NCI-H748 treated with DMSO at 0.1 percent for 48 hours (cell line): Measurements from ENCODE around the gene FUBP3.
"Not testable (repeated sequence)": the region's sequence is repeated elsewhere in the genome, so short reads cannot be mapped to it uniquely, and the experiment has no call there.

Source experiments
- DNase-seq: peaks from one replicate; lab custom pipeline; 2025; lab: John Stamatoyannopoulos, UW

FUBP3 gene

DNA sequence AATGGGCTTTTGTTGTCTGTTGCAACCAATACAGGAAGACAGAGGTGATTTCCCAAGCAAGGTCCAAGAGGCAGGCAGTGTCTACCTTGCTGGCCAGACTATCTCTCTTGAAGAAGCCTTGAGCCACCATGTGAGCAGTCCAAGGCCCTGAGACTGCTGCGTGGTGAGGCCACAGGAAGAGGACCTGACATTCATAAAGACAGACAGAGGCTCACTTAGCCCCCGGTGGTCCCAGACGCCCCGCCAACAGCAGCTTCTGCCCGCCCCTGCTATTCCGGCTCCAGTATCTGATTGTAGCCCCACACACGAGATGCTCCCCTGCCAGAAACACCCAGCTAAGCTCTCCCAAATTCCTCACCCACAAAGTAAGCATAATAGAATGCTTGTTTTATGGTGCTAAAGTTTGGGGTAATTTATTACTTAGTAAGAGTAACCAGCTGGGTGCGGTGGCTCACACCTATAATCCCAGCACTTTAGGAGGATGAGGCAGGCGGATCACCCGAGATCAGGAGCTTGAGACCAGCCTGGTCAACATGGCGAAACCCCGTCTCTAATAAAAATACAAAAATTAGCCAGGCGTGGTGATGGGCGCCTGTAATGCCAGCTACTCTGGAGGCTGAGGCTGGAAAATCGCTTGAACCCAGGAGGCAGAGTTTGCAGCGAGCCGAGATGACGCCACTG, 22.8 kb upstream of the FUBP3 start:
- DNase-seq = no peak

DNA sequence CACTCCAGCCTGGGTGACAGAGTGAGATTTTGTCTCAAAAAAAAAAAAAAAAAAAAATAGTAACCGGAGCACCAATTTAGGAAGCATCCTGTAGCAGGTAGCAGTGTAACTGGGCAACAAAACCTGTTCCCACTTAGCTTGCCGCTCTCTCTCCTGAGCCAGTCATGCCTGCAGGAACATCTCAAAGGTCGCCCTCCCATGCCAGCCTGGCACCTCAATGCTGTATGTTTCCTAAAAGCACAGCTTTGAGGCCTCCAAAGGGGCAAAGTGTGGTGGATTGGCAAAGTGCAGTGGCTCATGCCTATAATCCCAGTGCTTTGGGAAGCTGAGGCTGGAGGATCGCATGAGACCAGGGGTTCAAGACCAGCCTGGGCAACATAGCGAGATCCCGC, 22.3 kb upstream of the FUBP3 start:
- DNase-seq = no peak

DNA sequence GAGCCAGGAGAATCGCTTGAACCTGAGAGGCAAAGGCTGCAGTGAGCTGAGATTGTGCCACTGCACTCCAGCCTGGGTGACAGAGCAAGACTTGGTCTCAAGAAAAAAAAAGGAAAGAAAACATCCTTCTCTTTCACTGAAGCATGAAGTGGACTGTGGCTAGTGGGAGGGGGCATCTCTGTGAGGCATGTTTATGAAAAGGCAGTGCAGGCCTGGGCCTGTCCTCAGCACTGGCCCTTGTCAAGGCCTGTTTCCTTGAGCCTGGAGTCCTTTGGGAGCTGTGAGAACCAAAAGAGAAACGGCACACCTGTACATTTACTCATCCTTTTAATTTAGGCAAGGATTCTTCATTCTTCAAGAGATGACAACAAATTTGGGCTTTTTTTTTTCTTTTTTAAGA, 18.3 kb upstream of the FUBP3 start:
- no peak for DNase-seq

DNA sequence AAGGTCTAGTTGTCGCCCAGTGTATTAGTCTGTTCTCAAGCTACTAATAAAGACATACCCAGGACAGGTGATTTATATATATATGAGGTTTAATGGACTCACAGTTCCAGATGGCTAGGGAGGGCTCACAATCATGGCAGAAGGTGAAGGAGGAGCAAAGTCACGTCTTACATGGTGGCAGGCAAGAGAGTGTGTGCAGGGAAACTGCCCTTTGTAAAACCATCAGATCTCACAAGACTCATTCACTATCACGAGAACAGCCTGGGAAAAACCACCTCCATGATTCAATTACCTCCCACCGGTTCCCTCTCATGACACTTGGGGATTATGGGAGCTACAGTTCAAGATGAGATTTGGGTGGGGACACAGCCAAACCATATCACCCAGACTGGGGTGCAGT, 16.9 kb upstream of the FUBP3 start:
- not testable (repeated sequence) for DNase-seq

DNA sequence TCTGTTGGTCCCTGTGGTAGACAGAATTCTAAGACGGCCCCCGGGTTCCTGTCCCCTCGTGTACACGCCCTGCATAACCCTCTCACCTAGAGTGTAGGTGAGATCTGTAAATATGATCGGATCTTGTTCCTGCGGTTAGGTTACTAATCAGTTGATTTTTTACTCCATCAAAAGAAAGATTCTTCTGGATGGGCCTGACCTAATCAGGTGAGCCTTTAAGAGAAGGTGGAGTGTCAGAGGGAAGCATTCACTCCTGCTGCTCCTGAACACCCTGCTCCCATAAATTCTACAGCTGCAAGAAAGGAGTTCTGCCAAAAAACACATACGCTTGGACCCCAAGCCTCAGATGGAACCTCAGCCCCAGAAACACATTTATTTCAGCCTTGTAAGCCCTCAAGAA, 15.6 kb upstream of the FUBP3 start:
- no peak for DNase-seq

DNA sequence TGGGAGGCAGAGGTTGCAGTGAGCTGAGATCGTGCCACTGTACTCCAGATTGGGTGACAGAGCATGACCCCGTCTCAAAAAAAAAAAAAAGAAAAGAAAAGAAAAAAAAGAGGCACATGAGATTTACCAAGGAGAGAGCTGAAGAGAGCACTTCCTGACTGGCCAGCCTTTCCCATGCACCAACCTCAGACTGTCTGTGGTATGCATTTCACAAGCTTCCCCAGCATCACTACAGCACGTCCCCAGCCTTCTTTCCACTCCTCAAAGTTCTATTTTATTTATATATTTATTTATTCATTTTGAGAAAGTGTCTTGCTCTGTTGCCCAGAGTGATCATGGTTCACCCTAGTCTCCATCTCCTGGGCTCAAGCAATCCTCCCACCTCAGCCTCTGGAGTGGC, 13.6 kb upstream of the FUBP3 start:
- DNase-seq = no peak

DNA sequence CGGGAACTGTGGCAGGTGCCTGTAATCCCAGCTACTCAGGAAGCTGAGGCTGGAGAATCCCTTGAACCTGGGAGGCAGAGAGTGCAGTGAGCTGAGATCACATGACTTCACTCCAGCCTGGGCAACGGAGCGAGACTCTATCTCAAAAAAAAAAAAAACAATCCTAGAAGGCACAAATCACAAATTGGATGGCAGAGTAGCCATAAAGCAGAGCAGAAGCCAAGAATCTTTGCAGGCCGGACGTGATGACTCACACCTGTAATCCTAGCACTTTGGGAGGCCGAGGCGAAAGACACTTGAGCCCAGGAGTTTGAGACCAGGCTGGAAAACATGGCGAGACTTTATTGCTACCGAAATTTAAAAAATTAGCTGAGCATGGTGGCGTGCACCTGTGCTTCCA, 9.2 kb upstream of the FUBP3 start:
- DNase-seq = no peak

DNA sequence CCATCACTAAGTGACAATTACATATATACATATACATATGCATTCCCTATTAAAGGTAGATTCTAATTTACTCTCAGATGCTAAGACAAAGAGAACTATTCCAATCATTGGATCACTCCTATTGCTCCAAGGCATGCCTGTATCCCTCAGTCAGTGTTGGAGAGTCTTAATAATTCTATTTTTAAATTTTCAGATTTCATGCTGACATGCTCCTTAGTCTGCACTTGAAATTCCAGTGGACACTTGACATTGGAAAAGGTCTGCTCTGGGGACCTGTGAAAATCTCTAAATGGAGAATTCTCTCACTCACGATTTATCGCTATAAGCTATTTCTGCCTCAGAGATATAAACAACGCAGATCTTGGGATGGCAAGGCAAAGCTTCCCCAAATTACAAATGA, 3.9 kb upstream of the FUBP3 start:
- no peak for DNase-seq

DNA sequence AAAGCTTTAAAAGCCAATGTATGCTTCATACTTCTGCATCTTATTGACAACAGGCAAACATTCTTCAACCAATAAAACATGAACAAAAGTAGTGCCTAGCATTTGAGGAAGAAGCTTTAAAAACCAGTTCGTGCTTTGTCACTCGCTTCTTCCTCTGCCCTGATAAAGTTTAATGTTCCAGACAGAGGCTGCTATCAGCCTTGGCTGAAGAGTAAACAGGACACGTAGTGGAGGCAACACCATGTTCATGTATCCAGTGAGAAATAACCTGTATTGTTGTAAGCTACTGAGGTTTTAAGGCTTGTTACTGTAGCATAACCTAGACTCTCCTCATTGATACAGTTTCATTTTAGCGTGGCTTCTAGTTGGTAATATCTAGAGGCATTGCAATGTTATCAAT, 3.2 kb upstream of the FUBP3 start:
- DNase-seq = no peak

DNA sequence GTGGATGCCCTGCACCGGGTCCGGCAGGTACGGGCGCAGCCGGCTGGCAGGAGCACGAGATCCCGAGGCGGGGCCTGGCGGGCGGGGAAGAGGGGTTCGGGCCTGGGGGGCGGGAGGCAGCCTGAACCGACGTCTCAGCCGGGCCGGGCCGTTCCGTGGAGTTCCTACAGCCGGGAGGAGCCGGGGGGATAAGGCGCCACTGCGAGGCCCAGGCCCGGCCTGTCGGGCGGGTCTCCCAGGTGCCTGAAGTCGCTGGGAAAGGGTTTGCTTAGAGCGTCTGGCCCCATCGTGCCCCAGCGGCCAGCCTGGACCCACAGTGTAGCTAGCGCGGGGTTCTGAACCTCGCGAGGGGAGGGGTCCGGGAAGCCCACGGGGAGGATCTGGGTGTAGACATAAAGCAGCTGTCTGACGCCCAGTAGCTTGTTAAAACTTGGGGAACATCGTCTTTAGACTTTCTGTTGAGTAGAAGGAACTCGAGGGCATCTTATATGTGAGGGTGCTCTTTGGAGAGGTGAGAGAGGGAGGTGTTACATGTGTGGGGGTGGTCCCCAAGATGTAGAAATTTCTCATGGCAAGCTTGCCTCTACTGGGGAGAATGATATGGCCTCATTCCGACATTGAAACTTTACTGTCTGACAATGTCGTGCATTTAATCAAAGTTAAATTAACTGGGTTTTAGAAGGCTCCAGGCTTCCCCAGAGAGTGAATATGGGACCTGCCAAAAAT, 524 bp downstream of the FUBP3 start:
- no peak for DNase-seq

DNA sequence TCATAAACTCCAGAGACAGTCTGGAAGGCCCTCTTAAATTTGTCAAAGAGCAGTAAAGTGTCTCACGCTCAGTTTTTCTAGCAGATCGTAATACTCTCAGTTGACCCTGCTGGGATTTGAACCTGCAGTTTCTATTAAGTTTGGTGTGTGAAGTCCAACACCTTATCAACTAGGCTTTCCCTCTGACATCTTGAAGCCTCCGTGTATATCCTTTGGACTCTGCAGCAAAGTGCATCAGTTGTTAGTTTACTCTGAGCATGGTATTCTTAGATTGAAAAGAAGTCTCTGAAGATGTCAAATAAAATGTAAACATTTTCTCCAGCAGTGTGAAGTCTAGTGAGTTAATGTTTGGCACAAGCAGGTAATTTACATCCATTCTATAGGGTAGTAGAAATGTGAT, 2.4 kb downstream of the FUBP3 start:
- no peak for DNase-seq

DNA sequence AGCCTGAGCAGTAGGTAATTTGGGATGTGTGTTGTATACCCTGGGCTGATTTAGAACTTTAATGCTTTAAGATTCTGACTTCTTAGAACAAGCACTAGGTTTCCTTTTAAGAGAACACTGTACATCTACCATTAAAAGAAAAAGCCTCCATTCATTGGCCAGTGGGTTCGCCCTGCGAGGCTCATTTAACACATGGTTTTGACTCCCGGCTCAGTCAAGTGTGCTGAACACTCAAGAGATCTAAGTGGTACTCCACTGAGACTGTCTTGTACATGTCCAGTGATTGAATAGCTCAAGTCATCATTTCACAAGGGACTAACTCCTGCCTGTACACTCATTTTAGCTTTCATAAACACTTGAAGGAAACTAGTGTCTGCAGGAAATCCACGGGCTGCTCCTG, 3.9 kb downstream of the FUBP3 start:
- DNase-seq = no peak

DNA sequence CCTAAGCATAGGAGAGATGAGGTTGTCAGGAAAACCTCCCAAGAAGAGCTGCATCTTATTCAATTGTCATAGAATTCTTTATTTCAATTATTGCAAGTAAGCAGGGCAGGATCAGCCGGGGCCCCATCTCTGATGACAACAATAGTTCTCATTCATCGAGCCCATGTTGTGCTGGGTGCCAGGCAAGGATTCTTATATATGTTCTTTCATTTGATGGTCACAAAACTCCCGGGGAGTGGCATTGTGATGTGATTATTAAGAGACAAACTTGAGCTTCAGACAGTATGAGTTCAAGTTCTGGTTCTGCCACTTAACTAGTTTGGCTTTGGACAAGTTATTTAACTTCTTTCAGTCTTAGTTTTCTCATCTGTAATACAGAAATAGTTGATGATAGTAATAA, 8.5 kb downstream of the FUBP3 start:
- DNase-seq = no peak

DNA sequence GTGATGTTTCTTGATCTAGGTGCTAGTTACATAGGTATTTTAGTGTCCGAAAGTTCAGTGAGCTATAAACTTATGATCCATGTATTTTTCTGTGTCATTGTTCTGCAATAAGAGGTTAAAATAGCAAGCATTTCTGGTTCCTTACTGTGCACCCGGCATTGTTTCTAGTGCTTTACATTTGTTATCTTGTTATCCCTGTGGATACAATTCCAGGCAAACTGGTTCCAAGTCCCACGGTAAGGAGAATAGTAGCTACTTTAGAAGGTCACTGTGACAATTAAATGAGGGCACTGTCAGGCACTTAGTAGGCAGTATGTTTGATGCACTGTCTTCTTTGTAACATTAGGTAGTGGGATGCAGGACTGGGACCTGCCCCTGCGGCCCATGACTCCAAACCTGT, 9.0 kb downstream of the FUBP3 start:
- DNase-seq = no peak

DNA sequence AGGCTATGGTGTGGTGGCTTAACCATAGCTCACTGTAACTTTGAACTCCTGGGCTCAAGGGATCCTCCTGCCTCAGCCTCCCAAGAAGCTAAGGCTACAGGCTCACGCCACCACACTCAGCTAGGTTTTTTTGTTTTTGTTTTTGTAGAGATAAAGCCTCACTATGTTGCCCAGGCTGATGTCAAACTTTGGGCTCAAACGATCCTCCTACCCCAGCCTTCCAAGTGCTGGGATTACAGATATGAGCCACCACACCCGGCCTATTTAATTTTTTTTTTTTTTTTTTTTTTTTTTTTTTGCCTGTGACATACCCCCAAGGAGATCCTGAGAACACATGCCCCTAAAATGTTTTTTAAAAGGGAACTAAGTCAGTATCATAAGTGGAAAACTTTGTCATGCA, 10.4 kb downstream of the FUBP3 start:
- DNase-seq = no peak

DNA sequence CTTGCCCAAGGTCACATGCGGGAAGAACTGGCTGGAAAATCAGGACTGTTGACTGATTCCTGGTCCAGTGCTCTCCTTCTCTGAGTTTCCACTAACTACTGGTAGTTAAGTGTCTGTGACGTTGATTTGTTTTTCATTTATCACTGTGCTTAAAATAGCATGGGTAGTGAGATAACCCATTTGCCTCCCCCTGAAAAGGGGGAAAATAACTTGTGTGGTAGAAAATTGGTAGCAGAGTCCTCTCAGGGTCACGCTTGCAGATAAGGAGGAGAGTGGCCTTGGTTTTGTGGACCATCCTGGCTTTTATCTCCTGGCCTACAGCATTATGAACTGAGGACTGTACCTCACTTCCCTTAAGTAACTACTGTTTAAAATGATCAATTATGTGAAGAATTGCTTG, 10.9 kb downstream of the FUBP3 start:
- no peak for DNase-seq

DNA sequence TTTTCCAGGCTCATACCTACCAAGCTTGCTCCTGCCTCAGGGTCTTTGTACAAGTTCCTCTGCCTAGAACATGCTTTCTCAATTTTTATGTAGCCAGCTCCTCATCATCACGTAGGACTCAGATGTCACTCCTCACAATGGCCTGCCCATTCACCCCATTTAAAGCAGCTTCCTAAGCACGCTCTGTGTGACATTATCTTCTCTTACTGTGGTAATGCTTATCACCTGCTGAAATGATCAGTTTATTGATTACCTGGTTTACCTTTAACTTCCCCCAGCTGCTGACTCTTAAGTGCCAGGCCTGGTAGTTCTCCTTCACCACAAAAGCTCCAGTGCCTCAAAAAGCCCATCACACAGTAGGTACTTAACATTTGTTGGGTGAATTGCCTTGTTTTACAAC, 13.6 kb downstream of the FUBP3 start:
- no peak for DNase-seq

DNA sequence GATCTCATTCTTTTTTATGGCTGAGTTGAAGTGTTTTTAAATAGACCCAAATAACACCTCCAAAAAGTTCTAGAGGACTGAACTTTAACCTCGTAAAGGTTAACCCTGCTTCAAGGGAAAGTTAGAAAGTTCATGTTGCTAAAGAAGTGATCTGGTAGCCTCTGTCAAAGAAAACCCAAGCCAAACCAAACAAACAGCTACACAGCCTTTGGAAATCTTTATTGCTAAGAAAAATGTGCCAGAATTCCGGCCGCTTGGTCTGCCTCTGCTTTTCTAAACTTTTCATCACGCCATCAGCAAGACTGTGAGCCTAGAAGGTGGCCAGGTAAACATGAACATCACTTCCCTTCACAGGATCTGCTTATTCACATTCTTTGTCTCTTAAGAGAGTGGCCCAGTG, 17.9 kb downstream of the FUBP3 start:
- DNase-seq = no peak

DNA sequence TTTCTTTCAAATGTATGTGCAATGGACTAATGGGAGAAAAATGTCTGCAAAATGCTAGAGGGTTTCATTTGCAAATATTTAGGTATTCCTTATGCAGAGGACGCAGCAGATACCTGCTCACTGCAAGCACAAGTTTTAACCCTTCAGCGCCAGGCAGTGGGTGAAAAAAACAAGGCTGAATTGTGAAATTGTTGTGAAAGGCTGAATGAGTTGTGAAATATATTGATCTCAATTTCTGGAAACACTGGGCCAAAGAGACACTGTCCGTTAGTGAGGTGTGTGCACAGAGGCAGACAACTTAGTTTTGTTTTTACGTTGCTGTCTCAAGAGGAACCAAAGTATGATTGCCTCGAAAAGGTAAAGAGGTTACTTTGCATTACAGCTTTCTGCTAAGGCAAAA, 18.8 kb downstream of the FUBP3 start:
- no peak for DNase-seq

DNA sequence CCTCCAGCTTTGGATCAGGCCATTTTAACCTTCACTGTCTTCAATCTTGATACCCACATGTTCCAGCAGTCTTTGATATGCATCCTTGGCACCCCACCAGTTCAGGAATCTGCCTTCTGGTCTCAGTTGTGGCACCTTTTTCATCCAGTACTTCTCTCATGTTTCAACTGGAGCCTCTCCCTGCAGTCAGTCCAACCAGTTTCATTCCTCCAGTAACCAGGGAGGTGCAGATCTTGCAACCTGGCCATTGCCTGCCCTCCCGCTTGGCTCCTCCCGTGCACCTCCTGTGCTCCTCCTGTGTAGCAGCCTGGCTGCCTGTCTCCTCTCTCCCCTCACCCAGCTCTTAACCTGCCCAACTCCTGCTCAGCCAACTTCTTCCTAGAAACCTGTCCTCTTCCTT, 20.2 kb downstream of the FUBP3 start:
- no peak for DNase-seq

DNA sequence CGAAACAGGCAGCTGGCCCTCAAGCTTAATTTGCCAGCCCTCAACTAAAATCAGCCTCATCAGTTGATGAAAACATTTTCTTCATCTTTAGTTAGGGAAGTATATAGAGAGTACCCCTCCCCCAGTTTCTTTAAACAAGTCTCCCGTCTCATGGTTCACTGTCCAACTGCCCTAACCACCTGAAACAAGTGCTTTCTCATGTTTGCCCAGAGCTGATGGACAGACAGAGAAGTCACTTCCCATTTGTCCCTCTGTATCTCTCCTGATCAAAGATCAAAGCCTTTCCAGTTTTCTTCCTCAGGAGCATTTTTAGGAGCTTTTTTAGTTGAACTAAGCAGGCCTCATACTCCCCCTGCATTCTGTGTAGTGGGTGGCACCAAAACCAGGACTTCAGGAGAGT, 21.7 kb downstream of the FUBP3 start:
- DNase-seq = no peak

DNA sequence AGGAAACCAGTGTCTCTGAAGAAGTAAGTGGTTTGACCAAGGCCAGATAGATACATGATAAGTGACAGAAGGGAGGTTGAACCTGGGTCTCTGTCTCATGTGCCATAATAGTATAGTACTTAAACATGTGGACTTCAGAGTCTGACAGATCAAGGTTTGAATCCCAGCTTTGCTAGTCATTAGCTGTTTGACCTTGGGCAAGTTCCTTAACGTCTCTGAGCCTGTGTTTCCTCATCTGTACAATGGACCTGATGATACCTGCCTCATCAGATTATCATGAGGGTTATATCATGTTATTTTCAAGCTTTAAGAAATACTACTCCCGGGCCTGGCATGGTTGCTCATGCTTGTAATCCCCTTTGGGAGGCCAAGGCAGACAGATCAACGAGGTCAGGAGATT, 24.9 kb downstream of the FUBP3 start:
- DNase-seq = no peak

DNA sequence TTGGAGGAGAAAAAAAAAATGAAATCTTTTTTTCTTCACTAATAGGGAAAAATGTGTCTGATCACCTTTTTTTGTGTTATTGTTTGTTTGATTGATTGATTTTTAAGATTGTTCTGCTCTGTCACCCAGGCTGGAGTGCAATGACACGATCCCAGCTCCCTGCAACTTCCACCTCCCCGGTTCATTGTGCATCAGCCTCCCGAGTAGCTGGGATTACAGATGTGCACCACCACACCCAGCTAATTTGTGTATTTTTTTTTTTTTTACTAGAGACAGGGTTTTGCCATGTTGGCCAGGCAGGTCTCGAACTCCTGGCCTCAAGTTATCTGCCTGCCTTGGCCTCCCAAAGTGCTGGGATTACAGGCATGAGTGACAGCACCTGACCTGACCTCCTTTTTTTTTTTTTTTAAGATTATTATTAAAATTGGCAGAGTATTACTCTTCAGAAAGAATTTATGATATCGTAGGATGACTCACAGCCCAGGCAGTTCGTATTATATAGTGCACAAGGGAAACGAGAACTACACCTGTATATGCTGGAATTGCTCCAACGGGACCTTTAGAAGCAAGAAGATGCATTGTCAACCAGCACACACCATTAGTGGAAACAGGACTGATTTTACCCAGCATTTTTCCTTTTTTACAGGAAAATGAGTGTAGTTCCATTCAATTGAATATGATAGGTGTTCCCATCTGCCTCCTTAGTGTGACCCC, 27.7 kb downstream of the FUBP3 start:
- DNase-seq = no peak
